HK-2 (cell line): Measurements from ENCODE around the gene CCDC183.
"Not testable (repeated sequence)": the region's sequence is repeated elsewhere in the genome, so short reads cannot be mapped to it uniquely, and the experiment has no call there.

Experiments
- DNase-seq: peaks from one replicate; pipeline ENCODE4 v3.0.0-alpha.2; 2018; ENCODE audit not compliant: unreplicated experiment

The CCDC183 gene

GRCh38 chr9:136760834-136761544 lies 35.1 kb upstream of the CCDC183 start:
- DNase-seq: peak; percentile 74

DNA sequence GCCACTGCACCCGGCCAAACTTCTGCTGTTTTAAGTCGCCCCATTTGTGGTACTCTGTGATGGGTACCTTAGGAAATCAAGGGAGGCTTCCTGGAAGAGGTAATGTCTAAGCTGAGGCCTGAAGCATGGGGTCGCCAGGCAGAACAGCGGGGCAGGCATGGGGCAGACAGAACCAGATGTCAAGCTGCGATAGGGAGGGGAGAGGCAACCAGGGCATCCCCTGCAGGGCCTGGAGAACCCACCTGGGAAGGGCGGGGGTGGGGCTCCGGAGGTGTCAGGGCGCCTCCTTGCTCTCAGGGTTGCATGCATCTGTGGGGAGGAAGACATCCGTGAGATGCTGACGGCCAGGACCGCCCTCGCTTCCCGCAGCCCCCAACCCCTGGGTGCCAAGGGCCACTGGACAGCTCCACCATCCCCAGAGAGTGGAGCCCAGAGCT lies 34.6 kb upstream of the CCDC183 start:
- DNase-seq: no peak

GRCh38 chr9:136762221-136762691 lies 33.9 kb upstream of the CCDC183 start:
- DNase-seq: no peak

GRCh38 chr9:136762915-136763648 lies 33.1 kb upstream of the CCDC183 start:
- DNase-seq: no peak

DNA sequence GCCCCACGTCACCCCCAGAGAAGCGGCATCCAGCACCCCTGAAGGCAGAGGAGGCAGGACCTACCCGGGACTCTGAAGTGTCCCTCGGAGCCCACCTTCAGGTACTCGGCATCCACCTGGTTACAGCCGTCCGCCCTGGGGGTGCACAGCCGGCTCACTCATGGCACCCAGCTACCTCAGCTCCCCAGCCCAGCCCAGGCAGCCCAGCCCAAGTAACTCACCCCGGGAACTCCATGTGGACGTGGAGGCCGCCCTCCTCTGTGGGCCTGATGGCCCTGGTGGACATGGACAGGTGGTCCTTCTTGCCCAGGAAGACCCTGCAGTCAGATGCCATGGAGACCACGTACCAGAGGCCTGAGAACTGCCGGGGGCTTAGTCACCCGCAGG lies 32.5 kb upstream of the CCDC183 start:
- DNase-seq: no peak

- no peak for DNase-seq
Measured at GRCh38 chr9:136764301-136764891, 31.7 kb upstream of the CCDC183 start, which contains the start of gene LCN15. TSS of gene LCN15 (minus strand) at chr9:136764518. CDS start at chr9:136764488, 30 bp downstream.

- no peak for DNase-seq
Measured at GRCh38 chr9:136765041-136765440, 31.1 kb upstream of the CCDC183 start.

DNA sequence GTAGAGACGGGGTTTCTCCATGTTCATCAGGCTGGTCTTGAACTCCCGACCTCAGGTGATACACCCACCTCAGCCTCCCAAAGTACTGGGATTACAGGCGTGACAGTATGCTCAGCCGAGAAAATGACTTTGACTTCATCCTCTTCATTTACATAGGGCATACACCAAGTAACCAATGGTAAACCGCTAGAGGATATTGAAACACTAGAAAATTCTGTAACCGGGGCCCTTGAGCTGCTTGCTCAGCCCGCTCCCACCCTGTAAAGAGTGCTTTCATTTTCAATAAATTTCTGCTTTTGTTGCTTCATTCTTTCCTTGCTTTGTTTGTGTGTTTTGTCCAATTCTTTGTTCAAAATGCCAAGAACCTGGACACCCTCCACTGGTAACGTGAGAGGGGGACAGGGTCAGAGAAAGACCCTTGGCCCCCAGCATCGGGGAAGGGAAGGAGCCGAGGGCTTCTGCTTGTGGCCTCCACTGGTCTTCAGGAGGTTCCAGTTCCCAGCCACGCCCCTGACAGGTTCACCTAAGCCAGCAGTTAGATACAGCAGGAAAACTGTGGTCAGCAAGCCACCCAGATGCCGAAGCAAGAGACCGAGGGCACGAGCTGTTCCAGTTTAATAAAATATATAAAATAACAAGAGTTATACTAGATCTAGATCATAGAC lies 30.3 kb upstream of the CCDC183 start:
- not testable (repeated sequence) for DNase-seq

DNA sequence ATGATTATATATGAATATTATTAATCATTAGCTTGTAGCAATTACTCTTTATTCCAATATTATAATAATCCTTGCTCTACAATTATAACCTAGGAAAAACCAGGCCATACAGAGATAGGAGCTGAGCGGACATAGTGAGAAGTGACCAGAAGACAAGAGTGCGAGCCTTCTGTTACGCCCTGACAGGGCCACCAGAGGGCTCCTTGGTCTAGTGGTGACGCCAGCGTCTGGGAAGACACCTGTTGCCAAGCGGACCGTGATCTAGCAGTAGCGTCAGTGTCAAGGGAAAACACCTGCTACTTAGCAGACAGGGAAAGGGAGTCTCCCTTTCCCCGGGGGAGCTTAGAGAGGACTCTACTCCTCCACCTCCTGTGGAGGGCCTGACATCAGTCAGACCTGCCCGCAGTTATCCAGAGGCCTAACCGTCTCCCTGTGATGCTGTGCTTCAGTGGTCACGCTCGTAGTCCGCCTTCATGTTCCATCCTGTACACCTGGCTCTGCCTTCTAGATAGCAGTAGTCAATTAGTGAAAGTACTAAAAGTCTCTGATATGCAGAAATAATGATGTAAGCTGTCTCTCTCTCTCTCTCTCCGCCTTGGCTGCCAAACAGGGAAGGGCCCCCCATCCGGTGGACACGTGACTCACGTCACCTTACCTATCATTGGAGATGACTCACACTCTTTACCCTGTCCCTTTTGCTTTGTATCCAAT lies 29.6 kb upstream of the CCDC183 start:
- peak; percentile 65 for DNase-seq

GRCh38 chr9:136769710-136770191 lies 26.4 kb upstream of the CCDC183 start:
- no peak for DNase-seq

GRCh38 chr9:136771907-136772415 lies 24.2 kb upstream of the CCDC183 start:
- no peak for DNase-seq

DNA sequence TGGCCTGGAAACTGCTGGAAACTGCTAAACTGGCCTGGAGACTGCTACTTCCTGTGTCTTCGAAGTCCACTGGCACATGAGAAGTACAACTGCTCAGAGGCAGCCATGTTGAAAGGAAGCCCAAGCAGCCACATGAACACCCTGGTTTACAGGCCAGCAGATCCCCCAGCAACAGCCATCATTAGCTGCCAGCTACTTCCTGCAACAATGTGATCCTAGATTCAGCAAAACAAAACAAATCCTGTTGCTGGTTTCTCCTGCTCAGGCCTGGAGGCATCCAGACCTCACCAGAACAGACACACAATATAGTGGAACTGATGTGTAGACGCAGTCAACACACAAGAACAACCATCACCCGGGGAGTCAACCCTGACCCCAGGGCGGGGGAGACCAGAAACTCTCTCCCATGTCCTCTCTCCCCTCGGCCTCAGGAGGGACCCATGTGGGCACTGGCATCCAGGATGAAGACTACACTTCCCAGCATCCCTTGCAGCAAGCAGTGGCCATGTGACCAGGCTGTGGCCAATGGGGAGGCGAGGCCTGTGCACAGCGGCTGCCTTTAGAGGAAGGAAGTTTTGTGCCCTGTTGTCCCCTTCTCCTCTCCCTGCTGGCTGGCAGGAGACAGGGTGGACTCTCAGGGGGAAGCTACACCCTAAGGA lies 22.6 kb upstream of the CCDC183 start:
- DNase-seq: no peak

- no peak for DNase-seq
Measured at GRCh38 chr9:136774416-136775045, 21.6 kb upstream of the CCDC183 start.

GRCh38 chr9:136775191-136775590 lies 20.9 kb upstream of the CCDC183 start:
- DNase-seq: no peak

GRCh38 chr9:136776947-136777346 lies 19.2 kb upstream of the CCDC183 start:
- no peak for DNase-seq

DNA sequence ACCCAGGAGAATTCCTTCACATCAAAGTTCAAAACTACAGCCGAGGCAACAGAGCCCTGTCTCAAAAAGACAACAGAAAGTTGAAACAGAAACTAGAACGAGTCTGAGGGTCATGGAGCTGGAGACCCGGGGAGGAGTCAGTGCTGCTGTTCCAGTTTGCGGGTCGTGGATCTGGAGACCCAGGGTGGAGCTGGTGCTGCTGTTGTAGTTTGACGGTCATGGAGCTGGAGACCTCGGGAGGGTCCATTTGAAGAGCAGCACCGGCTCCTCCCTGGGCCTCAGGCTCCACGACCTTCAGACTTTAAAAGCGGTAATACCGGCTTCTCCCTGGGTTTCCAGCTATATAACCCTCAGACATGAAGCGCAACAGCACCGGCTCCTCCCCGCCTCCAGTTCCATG lies 18.8 kb upstream of the CCDC183 start:
- DNase-seq: no peak

DNA sequence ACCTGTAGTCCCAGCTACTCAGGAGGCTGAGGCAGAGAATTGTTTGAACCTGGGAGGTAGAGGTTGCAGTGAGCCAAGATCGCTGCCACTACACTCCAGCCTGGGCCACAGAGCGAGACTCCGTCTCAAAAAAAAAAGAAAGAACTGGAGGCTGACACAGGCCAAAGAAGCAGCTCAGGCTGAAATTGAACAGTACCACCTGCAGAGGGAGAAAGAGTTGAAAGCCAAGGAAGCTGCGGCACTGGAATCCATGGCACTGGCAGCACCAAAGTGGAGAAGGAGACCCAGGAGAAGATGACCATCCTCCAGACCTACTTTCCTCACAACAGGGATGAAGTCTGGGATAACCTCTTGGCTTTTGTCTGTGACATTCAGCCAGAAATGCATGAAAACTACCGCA lies 16.3 kb upstream of the CCDC183 start:
- DNase-seq: no peak

DNA sequence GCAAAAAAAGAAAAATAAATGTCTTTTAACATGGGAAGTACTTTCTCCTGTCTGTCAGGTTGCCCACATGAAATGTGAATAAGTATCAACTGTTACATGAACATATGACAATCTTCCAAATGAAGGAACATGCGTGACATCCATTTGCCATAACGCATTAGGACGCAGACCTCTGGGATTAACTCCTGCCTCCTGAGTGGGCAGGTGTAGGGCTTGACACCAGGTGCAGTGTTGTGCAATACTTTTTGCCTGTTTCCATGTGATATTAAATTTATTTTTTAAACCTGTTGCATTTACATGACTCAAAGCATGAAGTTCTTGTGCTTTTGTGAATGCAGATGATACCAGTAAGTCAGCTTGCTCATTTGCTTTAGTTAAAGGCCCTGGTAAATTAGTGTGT lies 13.7 kb upstream of the CCDC183 start:
- no peak for DNase-seq

GRCh38 chr9:136784249-136784996 lies 11.7 kb upstream of the CCDC183 start:
- DNase-seq: no peak
